Calu3 (cell line): ENCODE data around the gene COPB2. TPM values are rescaled to one million over a fixed set of nuclear protein-coding genes. Genes with fewer than 3 reads are reported as not detected.

ENCODE experiments used
- BruUV-seq: library from RNA; stranded (reverse); fragments of 400-500 nt; replicated peaks from 2 replicates; lab custom pipeline; 2021; lab: Mats Ljungman, UMichigan
- CTCF ChIA-PET: fragments of 300-600 bp; sonication (Branson Sonifier 250); formaldehyde crosslinking; loops from one replicate; lab custom pipeline; 2022; ENCODE audit warnings: antibody characterized with exemption; lab: Charles Lee
- DNase-seq: peaks from one replicate; pipeline ENCODE4 v3.0.0; 2022
- H3K27ac Mint-ChIP-seq: one replicate; pipeline ENCODE4 v1.8.0; 2022; ENCODE audit warnings: mixed read lengths; ENCODE audit not compliant: unreplicated experiment
- H3K27me3 Mint-ChIP-seq: one replicate; pipeline ENCODE4 v1.8.0; 2022; ENCODE audit warnings: mixed read lengths; ENCODE audit not compliant: unreplicated experiment
- H3K36me3 Mint-ChIP-seq: one replicate; pipeline ENCODE4 v1.8.0; 2022; ENCODE audit warnings: mild to moderate bottlenecking, moderate library complexity, mixed read lengths; ENCODE audit not compliant: insufficient read depth, unreplicated experiment
- H3K4me1 Mint-ChIP-seq: one replicate; pipeline ENCODE4 v1.8.0; 2022; ENCODE audit warnings: mild to moderate bottlenecking, low read depth, mixed read lengths; ENCODE audit not compliant: unreplicated experiment
- H3K4me3 Mint-ChIP-seq: one replicate; pipeline ENCODE4 v1.8.0; 2022; ENCODE audit warnings: mild to moderate bottlenecking, low read depth, moderate library complexity, mixed read lengths; ENCODE audit not compliant: unreplicated experiment
- H3K9me3 Mint-ChIP-seq: one replicate; pipeline ENCODE4 v1.8.0; 2022; ENCODE audit warnings: low read depth, mixed read lengths; ENCODE audit not compliant: unreplicated experiment
- intact Hi-C: fragments of 100-400 bp; cut with micrococcal nuclease; formaldehyde crosslinking; loops from one replicate; pipeline ENCODE4 v1.10.0; 2022; ENCODE audit not compliant: unreplicated experiment
- total RNA-seq: library from RNA; stranded (reverse); gene quantifications from 2 replicates; pipeline ENCODE4 v1.2.3, GENCODE V29; 2022
- TF ChIP-seq, protein P1 (sequence below): fragments of 200-600 bp; IDR thresholded peaks from one replicate; pipeline ENCODE4 v1.8.0; 2022; ENCODE audit warnings: antibody characterized with exemption; ENCODE audit not compliant: unreplicated experiment

COPB2 gene
- total RNA-seq, 1 experiment from 2014 or later: 223 TPM

DNA sequence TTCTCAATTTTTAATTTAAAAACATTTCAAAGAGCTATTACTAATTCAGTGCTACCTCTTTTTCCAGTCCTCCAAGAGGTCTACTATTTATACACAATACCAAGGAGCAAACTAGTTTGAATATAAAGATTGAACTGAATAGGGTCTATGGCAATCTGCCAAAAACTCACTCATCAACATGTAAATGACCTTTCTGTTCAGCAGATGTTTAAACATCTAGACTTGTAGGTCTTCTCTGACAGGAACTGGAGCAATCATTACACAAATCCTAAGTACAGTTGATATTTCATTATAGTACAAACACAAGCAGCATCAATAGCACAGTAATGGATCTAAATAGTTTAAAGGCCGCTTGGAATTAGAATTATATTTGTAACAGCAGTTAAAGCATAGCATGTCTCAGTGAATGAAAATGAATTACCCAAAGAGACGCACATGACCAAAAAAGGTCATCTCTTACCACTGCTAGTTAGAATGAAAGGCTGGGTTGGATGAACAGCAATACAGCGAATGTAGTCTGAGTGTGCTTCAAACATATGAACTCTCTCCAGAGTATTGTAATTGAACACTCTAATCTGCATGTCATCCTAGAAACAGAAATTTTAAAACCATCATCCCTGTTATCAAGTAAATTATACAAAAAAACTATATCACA is 10.7 kb downstream of the COPB2 start:
- Mint-ChIP-seq H3K4me3 (no peak overlapping the region), H3K27me3 (no peaks in the 10 kb centered on the region), H3K4me1 (peaks cover 8% of the 10 kb centered on the region), H3K27ac (no peak overlapping the region), H3K9me3 (no peaks in the 10 kb centered on the region), H3K36me3 (peaks cover 32% of the 10 kb centered on the region)
- no peak for DNase-seq
- TF ChIP-seq, protein P1, sequence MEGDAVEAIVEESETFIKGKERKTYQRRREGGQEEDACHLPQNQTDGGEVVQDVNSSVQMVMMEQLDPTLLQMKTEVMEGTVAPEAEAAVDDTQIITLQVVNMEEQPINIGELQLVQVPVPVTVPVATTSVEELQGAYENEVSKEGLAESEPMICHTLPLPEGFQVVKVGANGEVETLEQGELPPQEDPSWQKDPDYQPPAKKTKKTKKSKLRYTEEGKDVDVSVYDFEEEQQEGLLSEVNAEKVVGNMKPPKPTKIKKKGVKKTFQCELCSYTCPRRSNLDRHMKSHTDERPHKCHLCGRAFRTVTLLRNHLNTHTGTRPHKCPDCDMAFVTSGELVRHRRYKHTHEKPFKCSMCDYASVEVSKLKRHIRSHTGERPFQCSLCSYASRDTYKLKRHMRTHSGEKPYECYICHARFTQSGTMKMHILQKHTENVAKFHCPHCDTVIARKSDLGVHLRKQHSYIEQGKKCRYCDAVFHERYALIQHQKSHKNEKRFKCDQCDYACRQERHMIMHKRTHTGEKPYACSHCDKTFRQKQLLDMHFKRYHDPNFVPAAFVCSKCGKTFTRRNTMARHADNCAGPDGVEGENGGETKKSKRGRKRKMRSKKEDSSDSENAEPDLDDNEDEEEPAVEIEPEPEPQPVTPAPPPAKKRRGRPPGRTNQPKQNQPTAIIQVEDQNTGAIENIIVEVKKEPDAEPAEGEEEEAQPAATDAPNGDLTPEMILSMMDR: no peak
- CTCF ChIA-PET: interaction anchor here (0.9 kb wide), 1 partner anchor 25 kb away, joined by 5 read pairs; no protein-coding TSS in a partner anchor
- intact Hi-C loops: no loop called here
- BruUV-seq: no TSS peak

DNA sequence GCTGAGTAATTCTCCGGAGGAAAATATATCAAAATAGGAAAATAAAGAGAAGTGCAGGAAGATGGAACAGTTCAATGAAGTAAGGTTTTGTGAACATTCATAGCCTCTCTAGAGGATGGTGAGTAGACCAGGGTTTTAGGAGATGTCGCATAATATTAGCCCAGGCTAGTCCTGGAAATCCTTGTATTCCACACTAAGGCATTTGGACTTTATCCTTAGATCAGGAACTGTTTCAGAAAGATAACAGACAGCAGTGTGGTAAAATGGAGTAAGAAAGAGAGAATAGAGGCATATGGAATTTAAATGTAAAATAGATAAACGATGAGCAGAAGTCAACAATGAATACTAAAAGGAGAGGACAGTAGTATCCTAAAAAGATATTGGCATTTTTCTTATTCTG is 12.1 kb downstream of the COPB2 start:
- intact Hi-C loops: no loop called here
- Mint-ChIP-seq H3K4me1 (peaks cover 8% of the 10 kb centered on the region), H3K36me3 (peaks cover 45% of the 10 kb centered on the region), H3K4me3 (no peak overlapping the region), H3K27me3 (no peaks in the 10 kb centered on the region), H3K9me3 (no peaks in the 10 kb centered on the region), H3K27ac (no peak overlapping the region)
- DNase-seq: no peak
- CTCF ChIA-PET: no interaction called here
- TF ChIP-seq, protein P1: no peak
- BruUV-seq: no TSS peak

DNA sequence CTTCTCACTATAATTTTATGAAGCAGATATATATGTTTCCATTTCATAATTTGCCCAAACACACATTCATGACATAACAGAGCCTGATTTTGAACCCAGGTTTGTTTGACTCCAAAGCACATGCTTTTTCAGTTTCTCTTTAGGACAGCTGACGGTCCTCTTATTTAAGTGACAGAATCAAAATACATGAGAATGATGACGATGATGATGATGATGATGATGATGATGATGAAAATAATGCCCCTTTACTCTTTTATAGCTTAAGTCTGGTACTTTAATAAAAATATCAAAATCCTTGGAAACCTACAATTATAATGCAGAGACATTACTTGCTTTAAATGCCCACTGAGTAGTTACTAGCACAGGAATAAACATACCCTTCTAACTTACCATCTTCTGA is 15.3 kb downstream of the COPB2 start:
- intact Hi-C loops: no loop called here
- H3K4me3 Mint-ChIP-seq: no peak overlapping the region
- no TSS peak for BruUV-seq
- CTCF ChIA-PET: no interaction called here
- H3K4me1 Mint-ChIP-seq: peaks cover 9% of the 10 kb centered on the region
- TF ChIP-seq, protein P1: no peak
- no peak for DNase-seq
- H3K36me3 Mint-ChIP-seq: peaks cover 58% of the 10 kb centered on the region
- H3K9me3 Mint-ChIP-seq: no peaks in the 10 kb centered on the region
- no peaks in the 10 kb centered on the region for H3K27me3 Mint-ChIP-seq
- H3K27ac Mint-ChIP-seq: no peak overlapping the region

DNA sequence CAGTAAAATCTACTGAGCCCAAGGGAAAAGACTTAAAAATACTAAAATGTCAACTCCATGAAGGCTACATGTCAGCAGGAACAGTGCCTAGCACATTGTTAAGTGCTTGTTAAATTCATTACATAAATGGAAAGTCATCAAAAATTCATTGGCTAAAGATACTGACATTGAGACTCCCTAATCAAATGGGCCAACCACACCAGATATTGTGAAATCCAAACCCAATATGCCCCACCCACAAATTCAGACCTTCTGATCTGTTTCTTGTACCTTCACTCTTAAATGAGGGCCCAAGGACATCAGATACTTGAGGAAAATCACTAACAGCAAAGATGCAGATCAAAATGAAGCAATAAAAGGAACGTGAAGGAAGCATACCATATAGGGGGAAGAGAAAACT is 24.9 kb downstream of the COPB2 start:
- H3K4me1 Mint-ChIP-seq: peaks cover 8% of the 10 kb centered on the region
- no peaks in the 10 kb centered on the region for H3K27me3 Mint-ChIP-seq
- no peak overlapping the region for H3K4me3 Mint-ChIP-seq
- H3K9me3 Mint-ChIP-seq: no peaks in the 10 kb centered on the region
- TF ChIP-seq, protein P1: no peak
- DNase-seq: no peak
- intact Hi-C loops: no loop called here
- no TSS peak for BruUV-seq
- H3K27ac Mint-ChIP-seq: no peak overlapping the region
- peaks cover 82% of the 10 kb centered on the region for H3K36me3 Mint-ChIP-seq
- CTCF ChIA-PET: interaction anchor here (2.2 kb wide), 1 partner anchor 10 kb away, joined by 16 read pairs; no protein-coding TSS in a partner anchor
